HL-60/S4 (cell line): ENCODE results near the gene DHRS7B.

ENCODE experiments used
- in situ Hi-C: fragments of 300-500 bp; cut with MboI; formaldehyde crosslinking; loops from 2 replicates; pipeline ENCODE4 v1.14.3; 2022; ENCODE audit warnings: low sequenced_read_pairs

Gene DHRS7B

GRCh38 chr17:21149621-21150020 lies 22.9 kb downstream of the DHRS7B start:
- in situ Hi-C loops, result no loop called here

GRCh38 chr17:21152731-21153130 lies 26.0 kb downstream of the DHRS7B start:
- in situ Hi-C loops, result no loop called here

DNA sequence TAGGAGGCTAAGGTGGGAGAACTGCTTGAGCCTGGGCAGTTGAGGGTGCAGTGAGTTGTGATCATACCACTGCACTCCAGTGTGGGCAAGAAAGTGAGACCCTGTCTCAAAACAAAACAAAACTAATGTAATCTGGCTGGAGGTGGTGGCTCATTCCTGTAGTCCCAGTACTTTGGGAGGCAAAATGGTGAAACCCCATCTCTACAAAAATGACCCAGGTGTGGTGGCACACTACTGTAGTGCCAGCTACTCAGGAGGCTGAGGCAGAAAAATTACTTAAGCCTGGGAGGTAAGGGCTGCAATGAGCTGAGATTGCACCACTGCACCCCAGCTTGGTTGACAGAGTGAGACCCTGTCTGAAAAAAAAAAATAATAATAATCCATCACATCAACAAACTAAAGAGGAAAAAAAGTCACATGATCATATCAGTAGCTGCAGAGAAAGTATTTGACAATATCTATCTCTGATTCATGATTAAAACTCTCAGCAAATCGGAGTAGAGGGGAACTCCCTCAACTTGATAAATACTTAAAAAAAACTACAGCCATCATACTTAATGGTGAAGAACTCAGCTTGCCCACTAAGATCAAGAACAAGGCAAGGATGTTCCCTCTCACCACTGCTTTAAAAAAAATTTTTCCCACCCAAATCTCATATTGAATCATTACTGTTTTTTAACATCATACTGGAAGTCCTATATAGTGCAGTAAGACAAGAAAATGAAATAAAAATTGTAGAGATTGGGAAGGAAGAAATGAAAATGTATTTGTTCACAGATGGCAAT lies 31.0 kb downstream of the DHRS7B start:
- in situ Hi-C loops, result no loop called here

GRCh38 chr17:21160401-21160800 lies 33.6 kb downstream of the DHRS7B start:
- in situ Hi-C loops, result no loop called here

DNA sequence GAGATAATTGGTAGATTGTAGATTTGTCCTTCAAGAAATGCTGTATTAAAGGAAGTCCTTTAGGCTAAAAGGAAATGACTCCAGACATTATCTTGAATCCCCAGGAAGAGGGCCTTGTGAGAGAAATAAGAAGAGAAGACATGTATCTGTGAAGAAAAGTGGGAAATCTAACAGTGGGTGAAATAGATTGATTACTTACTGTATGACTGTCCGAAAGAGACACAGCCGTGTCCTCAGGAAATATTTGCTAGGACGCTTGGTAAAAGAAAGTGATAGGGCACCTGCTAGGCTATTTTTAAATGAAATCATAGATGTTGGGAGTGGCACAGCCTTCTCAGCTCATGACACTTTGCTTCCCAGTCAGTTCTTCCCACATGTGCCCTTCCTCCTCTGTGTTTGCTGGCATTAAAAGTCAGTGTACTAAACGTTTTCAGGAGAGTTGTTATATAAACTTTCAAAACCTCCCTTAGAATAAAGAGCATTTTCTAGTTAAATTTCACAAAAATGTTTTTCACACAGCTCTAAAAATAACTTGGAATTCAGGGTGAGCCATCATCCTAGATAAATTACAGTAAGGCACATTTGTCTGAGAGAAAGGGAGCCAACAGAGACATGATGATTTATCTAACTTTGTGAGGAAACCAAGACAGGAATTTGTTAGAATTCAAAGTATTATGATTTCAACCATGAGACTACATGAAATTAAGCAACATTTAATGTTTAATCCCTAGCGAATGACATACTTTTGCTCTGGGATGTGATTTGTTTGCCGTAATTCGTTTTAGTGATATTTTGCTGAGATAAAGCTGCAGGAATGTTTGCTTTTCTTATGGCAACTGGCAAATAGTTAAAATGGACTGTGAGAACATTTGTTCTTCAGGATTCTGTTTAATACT lies 35.0 kb downstream of the DHRS7B start:
- in situ Hi-C loops, result no loop called here

GRCh38 chr17:21162394-21162775 lies 35.6 kb downstream of the DHRS7B start:
- in situ Hi-C loops, result no loop called here

- in situ Hi-C loops, result no loop called here
These were observed 36.3 kb downstream of the DHRS7B start for GRCh38 chr17:21163101-21163500.

- in situ Hi-C loops, result no loop called here
These were observed 37.5 kb downstream of the DHRS7B start for GRCh38 chr17:21164216-21164615.

GRCh38 chr17:21164620-21165019 lies 37.9 kb downstream of the DHRS7B start:
- in situ Hi-C loops, result no loop called here

GRCh38 chr17:21165922-21166594 lies 39.3 kb downstream of the DHRS7B start:
- in situ Hi-C loops, result no loop called here

GRCh38 chr17:21166595-21167210 lies 39.9 kb downstream of the DHRS7B start:
- in situ Hi-C loops, result no loop called here

DNA sequence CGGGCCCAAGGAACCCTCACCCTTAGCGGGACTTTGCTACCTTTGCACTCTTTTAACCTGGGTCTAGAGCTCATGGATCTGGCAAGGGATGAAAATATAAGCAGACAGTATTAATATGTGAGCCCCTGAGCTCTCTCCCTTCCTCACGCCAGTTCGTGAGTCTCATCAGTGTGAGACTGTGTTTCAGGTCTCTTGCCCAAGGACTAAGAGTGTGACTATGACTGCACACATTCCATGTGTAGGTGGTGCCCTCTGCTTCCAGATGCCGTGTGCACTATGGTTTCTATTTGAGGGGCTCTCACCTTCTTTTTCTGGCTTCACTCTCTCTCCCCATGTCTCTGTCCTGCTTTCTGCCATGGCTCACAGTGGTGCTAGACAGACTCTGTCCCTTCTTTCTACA lies 40.5 kb downstream of the DHRS7B start:
- in situ Hi-C loops, result no loop called here

DNA sequence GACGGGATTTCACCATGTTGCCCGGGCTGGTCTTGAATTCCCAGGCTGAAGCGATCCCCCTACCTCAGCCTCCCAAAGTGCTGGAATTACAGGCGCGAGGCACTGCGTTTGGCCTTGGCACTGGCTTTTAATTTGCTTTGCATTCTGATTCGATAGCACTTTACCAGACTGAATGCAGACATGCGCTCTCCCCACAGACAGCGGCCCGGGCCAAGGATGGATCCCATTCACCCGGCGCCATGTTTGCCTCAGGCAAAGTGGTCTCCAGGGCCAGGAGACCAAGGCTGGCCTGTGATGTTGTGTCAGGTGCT lies 41.7 kb downstream of the DHRS7B start:
- in situ Hi-C loops, result no loop called here

DNA sequence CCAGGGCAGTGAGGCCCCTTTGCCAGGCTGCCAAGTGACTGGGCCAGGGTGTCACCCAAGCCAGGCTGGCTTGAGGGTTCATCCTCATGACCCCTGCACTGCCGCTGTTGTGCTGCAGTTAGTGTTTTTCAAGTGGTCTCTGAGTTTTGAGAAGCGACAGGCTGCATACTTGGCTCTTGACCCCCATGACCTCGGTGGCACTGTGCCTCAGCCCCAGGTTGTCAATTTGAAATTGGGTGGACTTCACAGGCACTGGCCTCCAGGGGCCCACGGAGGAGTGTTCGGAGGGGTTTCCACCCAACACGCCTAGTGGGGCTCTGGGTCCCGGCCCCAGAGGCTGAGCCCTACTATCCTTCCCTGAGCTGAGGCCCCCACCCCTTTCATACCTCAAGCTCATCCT lies 42.7 kb downstream of the DHRS7B start:
- in situ Hi-C loops, result no loop called here

GRCh38 chr17:21170809-21171208 lies 44.0 kb downstream of the DHRS7B start:
- in situ Hi-C loops, result no loop called here

DNA sequence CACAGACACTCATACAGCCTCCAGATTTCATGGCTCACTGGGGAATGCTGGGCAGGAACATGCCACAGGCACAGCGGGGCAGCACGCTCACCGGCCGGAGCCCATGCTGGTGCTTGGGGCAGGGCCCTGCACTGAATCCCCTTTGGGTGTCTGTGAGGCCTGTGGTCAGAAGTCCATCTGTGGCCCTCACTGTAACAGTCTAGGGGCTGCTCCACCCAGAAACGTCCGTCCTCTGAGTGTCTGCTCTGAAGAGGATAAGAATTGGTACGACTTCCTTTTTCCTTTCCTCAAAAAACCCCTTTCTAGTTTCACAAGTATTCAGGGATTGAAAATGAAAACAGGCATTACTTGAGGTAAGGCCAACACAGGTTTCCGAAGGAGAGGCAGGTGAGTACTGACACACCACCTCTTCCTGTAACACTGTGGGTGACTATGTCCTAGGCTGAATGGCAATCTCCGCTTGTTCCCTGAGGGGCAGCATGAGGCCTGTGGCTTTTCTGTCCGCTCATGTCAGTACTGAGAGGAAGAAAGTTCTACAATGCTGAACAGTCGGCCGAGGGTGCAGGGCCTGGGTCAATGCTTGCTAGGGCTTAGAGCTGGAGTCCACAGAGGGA lies 44.7 kb downstream of the DHRS7B start:
- in situ Hi-C loops, result no loop called here

GRCh38 chr17:21171970-21172510 lies 45.3 kb downstream of the DHRS7B start:
- in situ Hi-C loops, result no loop called here

DNA sequence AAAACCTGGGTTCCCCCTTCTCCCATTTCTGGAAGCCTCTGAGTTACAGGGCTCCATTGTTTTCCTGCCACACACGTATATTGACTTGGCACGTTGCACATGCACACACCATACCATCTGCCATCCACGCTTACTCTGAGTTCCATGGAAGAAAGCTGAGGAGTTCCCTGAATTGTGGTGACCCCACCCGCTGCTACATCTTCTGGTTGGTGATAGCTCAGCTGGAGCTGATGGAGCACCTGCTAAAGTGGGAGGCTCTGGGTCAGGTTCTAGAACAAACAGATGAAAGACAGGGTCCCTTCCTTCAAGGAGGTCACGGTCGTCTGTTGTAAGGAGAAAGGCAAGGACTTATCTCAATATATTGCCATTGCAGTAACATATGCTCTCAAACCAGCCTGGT lies 46.1 kb downstream of the DHRS7B start:
- in situ Hi-C loops, result no loop called here

DNA sequence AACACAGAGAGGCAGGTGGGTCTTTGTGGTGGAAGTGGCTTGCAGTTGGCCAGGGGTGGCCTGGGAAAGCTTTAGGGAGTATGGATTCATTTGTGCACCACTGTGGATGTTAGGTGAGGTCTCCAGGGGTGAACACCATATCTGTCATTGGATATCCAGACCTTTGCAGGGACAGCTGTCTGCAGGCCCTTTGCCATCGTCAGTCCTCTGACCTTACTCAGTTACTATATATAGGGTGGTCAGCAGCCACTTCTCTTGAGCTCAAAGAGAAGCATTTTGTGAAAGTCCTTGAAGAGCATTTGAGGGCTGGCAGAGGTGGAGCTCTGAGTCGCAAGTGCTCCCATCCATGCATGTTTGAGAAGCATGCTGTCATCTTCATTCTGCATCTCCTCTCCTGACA lies 46.8 kb downstream of the DHRS7B start:
- in situ Hi-C loops, result no loop called here

GRCh38 chr17:21174186-21174585 lies 47.4 kb downstream of the DHRS7B start:
- in situ Hi-C loops, result no loop called here

DNA sequence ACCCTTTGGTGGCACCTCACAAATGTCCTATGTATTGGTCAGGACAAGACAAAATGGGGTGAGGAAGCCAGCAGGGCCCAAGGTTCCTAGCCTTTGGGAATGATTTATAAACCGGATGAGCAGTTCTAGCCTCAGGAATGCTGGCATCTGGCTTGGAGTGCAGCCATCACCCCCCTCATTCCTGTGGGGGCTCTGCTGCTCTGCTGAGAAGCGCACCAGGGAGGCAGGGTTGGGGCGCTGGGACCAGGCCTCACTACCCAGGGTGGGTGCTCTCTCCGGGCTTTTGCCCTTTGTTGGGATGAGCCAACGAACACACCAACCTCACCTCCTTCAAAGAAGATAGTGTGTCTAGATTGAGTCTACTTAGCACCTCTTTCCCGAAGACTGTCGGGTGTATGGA lies 47.9 kb downstream of the DHRS7B start:
- in situ Hi-C loops, result no loop called here
